RWPE1 (cell line): ENCODE results near the gene BSG.
"Not testable (repeated sequence)": the region's sequence is repeated elsewhere in the genome, so short reads cannot be mapped to it uniquely, and the experiment has no call there.

ENCODE experiments used
- CTCF ChIA-PET: fragments of 350-600 bp; sonication (Branson Sonifier 250); formaldehyde crosslinking; extraction: SDS; loops from one replicate; lab custom pipeline; 2021; lab: Yijun Ruan, JAX
- POLR2A ChIA-PET: fragments of 400-600 bp; formaldehyde crosslinking; extraction: SDS; loops from one replicate; lab custom pipeline; 2020; ENCODE audit warnings: antibody characterized with exemption; ENCODE audit not compliant: low non-redundant PET; lab: Yijun Ruan, JAX
- DNase-seq: peaks from one replicate; pipeline ENCODE4 v3.0.0; 2012; ENCODE audit warnings: low spot score
- H3K27ac ChIP-seq: fragments of 450-650 bp; 2 replicates; pipeline ENCODE4 v1.5.1; 2017
- TF ChIP-seq, protein P1 (sequence below): fragments of 450-650 bp; conservative IDR thresholded peaks from 2 replicates; pipeline ENCODE4 v1.5.1; 2017; ENCODE audit warnings: low read depth, mild to moderate bottlenecking

Gene BSG

DNA sequence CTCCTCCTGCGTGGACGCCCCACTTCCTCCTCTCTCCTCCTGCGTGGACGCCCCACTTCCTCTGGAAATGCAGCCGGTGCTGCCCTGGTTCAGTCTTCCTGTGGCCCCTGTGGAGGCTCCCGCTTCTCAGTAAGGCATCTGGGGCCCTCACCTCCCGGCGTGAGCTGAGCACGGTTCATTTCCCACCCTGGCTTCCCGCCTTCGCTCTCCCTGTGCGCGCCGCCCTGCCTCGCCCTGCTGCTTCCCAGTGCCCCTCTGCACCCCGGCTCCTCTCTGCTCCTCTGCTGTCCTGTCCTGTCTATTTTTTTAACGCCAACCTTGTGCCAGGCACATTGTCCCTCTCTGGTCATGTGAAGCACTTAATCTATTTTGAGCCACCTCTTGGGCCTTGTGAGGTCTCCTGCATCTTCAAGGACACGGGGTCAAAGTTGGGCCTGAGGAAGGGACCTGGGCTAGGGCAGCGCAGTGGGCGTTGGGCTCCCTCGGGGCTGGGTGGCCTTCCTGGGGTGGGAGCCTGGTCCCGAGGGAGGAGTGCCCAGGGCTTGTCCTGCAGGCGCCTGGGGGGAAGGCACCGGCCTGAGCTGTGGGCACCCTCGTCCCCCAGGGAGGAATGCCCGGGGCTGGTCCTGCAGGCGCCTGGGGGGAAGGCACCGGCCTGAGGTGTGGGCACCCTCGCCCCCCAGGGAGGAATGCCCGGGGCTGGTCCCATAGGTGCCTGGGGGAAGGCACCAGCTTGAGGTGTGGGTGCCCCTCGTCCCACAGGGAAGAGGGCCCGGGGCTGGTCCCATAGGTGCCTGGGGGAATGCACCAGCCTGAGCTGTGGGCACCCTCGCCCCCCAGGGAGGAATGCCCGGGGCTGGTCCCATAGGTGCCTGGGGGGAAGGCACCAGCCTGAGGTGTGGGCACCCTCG, 30.2 kb downstream of the BSG start:
- CTCF ChIA-PET = no interaction called here
- POLR2A ChIA-PET = no interaction called here
- DNase-seq = no peak
- no peak overlapping the region for H3K27ac ChIP-seq
- TF ChIP-seq, protein P1, sequence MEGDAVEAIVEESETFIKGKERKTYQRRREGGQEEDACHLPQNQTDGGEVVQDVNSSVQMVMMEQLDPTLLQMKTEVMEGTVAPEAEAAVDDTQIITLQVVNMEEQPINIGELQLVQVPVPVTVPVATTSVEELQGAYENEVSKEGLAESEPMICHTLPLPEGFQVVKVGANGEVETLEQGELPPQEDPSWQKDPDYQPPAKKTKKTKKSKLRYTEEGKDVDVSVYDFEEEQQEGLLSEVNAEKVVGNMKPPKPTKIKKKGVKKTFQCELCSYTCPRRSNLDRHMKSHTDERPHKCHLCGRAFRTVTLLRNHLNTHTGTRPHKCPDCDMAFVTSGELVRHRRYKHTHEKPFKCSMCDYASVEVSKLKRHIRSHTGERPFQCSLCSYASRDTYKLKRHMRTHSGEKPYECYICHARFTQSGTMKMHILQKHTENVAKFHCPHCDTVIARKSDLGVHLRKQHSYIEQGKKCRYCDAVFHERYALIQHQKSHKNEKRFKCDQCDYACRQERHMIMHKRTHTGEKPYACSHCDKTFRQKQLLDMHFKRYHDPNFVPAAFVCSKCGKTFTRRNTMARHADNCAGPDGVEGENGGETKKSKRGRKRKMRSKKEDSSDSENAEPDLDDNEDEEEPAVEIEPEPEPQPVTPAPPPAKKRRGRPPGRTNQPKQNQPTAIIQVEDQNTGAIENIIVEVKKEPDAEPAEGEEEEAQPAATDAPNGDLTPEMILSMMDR = no peak

DNA sequence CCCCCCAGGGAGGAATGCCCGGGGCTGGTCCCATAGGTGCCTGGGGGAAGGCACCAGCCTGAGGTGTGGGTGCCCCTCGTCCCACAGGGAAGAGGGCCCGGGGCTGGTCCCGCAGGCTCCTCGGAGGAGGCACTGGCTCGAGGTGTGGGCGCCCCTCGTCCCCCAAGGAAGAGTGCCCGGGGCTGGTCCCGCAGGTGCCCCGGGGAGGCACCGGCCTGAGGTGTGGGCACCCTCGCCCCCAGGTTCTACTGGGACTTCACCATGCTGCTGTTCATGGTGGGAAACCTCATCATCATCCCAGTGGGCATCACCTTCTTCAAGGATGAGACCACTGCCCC, 30.9 kb downstream of the BSG start:
- CTCF ChIA-PET, DNase-seq, H3K27ac ChIP-seq, POLR2A ChIA-PET: not testable (repeated sequence)

DNA sequence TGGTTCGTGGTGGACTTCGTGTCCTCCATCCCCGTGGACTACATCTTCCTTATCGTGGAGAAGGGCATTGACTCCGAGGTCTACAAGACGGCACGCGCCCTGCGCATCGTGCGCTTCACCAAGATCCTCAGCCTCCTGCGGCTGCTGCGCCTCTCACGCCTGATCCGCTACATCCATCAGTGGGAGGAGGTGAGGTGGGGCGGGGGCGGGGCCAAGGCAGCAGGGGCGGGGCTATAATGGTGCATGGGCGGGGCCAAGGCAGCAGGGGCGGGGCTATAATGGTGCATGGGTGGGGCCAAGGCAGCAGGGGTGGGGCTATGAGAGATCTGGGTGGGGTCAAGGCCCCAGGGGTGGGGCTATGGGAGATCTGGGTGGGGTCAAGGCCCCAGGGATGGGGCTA, 31.4 kb downstream of the BSG start:
- DNase-seq, H3K27ac ChIP-seq, CTCF ChIA-PET, POLR2A ChIA-PET: not testable (repeated sequence)

DNA sequence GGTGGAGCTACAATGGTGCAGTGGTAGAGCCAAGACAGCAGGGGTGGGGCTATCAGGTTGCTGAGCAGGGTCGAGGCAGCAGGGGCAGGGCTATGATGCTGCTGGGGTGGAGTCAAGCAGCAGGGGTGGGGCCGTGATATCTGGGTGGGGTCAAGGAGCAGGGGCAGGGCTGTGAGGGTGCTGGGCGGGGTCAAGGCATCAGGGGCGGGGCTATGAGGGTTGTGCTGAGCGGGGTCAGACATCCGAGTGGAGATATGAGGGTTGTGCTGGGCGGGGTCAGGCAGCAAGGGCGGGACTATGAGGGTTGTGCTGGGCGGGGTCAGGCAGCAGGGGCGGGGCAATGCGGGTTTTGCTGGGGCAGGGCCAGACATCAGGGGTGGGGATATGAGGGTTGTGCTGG, 32.0 kb downstream of the BSG start:
- CTCF ChIA-PET = no interaction called here
- POLR2A ChIA-PET = no interaction called here
- peak; percentile 37 for DNase-seq
- TF ChIP-seq, protein P1 = no peak
- no peak overlapping the region for H3K27ac ChIP-seq

DNA sequence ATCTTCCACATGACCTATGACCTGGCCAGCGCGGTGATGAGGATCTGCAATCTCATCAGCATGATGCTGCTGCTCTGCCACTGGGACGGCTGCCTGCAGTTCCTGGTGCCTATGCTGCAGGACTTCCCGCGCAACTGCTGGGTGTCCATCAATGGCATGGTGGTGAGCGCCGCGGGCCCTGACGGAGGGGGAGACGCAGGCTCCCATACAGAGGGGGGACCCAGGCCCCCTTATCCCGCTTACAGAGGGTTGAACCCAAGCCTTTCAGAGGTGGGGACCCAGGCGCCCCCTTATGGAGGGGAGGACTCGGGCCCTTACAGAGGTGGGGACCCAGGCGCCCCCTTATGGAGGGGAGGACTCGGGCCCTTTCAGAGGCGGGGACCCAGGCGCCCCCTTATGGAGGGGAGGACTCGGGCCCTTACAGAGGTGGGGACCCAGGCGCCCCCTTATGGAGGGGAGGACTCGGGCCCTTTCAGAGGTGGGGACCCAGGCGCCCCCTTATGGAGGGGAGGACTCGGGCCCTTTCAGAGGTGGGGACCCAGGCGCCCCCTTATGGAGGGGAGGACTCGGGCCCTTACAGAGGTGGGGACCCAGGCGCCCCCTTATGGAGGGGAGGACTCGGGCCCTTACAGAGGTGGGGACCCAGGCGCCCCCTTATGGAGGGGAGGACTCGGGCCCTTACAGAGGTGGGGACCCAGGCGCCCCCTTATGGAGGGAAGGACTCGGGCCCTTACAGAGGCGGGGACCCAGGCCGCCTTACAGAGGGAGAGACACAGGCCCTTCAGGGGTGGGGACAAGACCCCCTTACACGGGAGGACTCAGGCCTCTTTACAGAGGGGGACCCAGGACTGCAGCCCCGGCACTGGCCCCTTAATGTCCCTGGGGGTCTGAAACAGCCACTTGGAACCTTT, 32.9 kb downstream of the BSG start:
- POLR2A ChIA-PET, CTCF ChIA-PET, H3K27ac ChIP-seq, DNase-seq: not testable (repeated sequence)

DNA sequence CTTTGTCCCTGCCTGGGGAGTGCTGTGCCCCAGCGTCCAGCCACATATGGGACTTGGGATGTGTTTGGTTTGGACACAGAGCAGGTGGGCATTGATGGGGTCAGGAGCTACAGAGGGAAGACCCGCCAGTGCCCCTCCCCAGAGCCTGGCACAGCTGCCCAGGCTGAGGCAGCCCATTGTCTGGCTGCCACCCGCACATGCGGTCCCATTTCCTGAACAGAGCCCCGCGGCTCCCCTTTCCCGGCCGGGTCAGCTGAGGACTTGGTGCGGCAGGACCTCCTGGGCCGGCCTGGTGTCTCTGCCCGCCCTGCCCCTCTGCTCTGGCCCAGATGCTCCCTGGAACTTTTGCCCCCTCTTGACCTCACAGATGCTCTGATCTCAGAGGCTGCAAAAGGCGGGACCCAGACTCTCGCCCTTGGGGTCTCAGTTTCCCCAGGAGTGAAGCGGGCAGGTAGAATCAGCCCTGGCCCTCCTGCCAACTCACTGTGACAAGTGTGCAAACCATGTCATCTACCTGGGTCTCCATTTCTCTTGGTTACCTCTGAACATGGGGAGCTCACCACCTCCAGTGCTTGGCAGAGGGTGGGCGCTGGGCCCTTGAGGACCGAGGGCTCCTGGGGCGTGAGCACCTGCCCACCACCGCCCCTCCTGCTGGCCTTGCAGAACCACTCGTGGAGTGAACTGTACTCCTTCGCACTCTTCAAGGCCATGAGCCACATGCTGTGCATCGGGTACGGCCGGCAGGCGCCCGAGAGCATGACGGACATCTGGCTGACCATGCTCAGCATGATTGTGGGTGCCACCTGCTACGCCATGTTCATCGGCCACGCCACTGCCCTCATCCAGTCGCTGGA, 35.1 kb downstream of the BSG start:
- ChIA-PET CTCF (no interaction called here), POLR2A (no interaction called here)
- no peak for DNase-seq
- no peak overlapping the region for H3K27ac ChIP-seq
- TF ChIP-seq, protein P1 = no peak

DNA sequence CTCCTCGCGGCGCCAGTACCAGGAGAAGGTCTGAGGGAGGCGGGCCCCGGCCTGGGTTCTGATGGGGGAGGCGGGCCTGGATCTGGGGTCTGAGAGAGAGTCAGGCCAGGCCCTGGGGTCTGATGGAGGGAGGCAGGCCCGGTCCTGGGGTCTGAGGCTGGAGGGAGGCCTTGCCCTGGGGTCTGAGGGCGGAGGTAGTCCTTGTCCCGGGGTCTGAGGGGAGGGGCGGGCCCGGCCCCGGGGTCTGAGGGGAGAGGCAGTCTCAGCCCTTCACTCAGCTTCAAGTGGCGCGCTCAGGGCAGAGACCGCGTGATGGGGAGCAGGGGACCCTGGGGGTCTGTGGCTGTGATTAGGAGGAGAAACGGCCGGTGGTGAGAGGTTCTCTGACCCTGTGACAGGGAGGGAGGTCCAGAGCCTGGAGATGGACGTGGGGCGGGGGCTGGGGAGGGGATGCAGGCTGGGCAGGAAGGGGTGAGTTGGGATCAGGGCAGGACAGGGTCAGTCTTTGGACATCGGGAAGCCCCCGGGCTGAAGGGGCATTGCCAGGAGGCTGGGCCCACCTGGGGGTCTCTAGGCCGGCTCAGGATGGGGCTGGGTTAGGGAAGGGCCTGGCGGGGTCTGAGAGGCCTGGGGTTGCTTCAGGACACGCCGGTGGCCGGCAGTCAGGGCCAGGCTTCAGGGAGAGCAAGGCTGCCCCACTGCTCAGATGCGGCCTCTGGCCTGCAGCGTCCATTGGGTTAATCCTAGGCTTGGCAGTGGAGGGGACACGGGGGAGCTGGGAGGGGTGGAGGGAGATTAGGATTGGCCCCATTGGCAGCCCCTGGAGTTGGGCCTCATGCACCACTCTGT, 36.0 kb downstream of the BSG start:
- TF ChIP-seq, protein P1 = no peak
- POLR2A ChIA-PET = no interaction called here
- DNase-seq = no peak
- no peak overlapping the region for H3K27ac ChIP-seq
- CTCF ChIA-PET = no interaction called here
